Activated CD4-positive, alpha-beta T cell treated with anti-CD3 and anti-CD28 coated beads, Interleukin-2, Interleukin-4, amounts not matched to agents 100 ng/mL and 50 ng/mL, durations not matched to agents 16 hours and 8 hours (primary cell): ENCODE measurements around the gene RPL18A.

Experiments used
- DNase-seq: peaks from one replicate; pipeline ENCODE4 v3.0.0-alpha.2; 2020; ENCODE audit warnings: low spot score

RPL18A gene

DNA sequence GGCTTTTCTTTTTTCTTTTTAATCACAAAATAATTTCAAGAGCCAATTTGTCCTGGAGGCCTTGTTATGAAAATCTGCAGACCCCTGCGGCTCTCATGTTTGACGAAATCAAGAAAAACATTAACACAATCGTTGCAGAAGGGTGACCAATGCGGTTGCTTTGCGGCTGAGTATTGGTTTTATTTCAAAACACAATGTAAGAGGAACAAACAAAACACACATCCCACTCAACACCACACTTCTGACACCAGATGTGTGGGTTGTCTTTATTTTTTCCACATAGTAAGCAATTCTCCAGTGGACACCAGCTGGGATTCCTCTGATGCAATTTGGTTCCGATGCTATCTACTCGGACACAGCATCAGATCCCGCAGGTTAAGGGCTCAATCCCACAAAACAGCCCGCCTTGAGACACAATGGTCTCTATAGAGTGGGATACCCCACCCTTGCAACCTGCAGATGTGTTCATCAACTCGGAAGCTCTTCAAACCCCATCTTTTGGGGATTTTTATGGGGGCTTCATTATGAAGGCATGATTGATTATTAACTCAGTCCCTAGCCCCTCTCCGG, 51.2 kb downstream of the RPL18A start:
- no peak for DNase-seq
